Measurements from ENCODE around the gene BLOC1S3. TPM values are rescaled to one million over a fixed set of nuclear protein-coding genes. Genes with fewer than 3 reads are reported as not detected.
A peak's percentile ranks its signal among the peaks of the same experiment; 100 is the strongest.
"Not testable (repeated sequence)": the region's sequence is repeated elsewhere in the genome, so short reads cannot be mapped to it uniquely, and the experiment has no call there.

The BLOC1S3 gene
- total RNA-seq, 3 donors from 2014 or later, result 9.8 to 12.3 (median 11.6) TPM

- no peaks in the 10 kb centered on the region for H3K4me1 ChIP-seq (ENCODE audit: low read depth)
- no peak overlapping the region for H3K4me3 ChIP-seq
- no peaks in the 10 kb centered on the region for H3K9me3 ChIP-seq
- DNase-seq (no peak), ATAC-seq (no peak)
- no peak for TF ChIP-seq CTCF (IDR thresholded peaks at IDR 0.05)
- no peaks in the 10 kb centered on the region for H3K36me3 ChIP-seq (ENCODE audit: low read depth)
- intact Hi-C loops (cut with DNase I, micrococcal nuclease), result no loop called here
Observed at GRCh38 chr19:45218911-45219743, 40.5 kb downstream of the BLOC1S3 start.

GRCh38 chr19:45222724-45223123, 44.1 kb downstream of the BLOC1S3 start:
- intact Hi-C loops (cut with DNase I, micrococcal nuclease), result no loop called here
- TF ChIP-seq CTCF (IDR thresholded peaks at IDR 0.05), result no peak
- Histone ChIP-seq H3K9me3 (no peaks in the 10 kb centered on the region), H3K36me3 (ENCODE audit: low read depth) (no peaks in the 10 kb centered on the region), H3K4me1 (ENCODE audit: low read depth) (no peaks in the 10 kb centered on the region), H3K4me3 (no peak overlapping the region)
- DNase-seq (no peak), ATAC-seq (peak; percentile 67)

- intact Hi-C loops (cut with DNase I, micrococcal nuclease), result no loop called here
- Histone ChIP-seq H3K4me3 (no peak overlapping the region), H3K4me1 (ENCODE audit: low read depth) (no peaks in the 10 kb centered on the region), H3K36me3 (ENCODE audit: low read depth) (no peaks in the 10 kb centered on the region), H3K9me3 (no peaks in the 10 kb centered on the region)
- no peak for TF ChIP-seq CTCF (IDR thresholded peaks at IDR 0.05)
- no peak for DNase-seq
- ATAC-seq, result no peak
Observed at GRCh38 chr19:45223879-45224278, 45.3 kb downstream of the BLOC1S3 start.

GRCh38 chr19:45224645-45225044, 46.1 kb downstream of the BLOC1S3 start:
- DNase-seq, result no peak
- Histone ChIP-seq H3K36me3 (ENCODE audit: low read depth) (no peaks in the 10 kb centered on the region), H3K4me3 (no peak overlapping the region), H3K9me3 (no peaks in the 10 kb centered on the region), H3K4me1 (ENCODE audit: low read depth) (no peaks in the 10 kb centered on the region)
- no peak for ATAC-seq
- intact Hi-C loops (cut with DNase I, micrococcal nuclease), result no loop called here
- no peak for TF ChIP-seq CTCF (IDR thresholded peaks at IDR 0.05)

- H3K36me3 ChIP-seq (ENCODE audit: low read depth); DNase-seq; H3K4me1 ChIP-seq (ENCODE audit: low read depth); ATAC-seq; intact Hi-C loops (cut with DNase I, micrococcal nuclease); H3K4me3 ChIP-seq; H3K9me3 ChIP-seq: not testable (repeated sequence)
Observed at GRCh38 chr19:45229056-45229455, 50.5 kb downstream of the BLOC1S3 start.

Other genes starting within 250 kb of the BLOC1S3 start
- gene APOC4, start 236.5 kb upstream of the BLOC1S3 start, total RNA-seq, result not detected
- gene APOC2, start 232.7 kb upstream of the BLOC1S3 start, total RNA-seq, result 1 to 10 TPM in 1 of 3 donors, under 1 TPM in 2; 0.80 to 1.6 (median 0.98) TPM
- 100 to 1,000 TPM in 2 of 3 donors, 10 to 100 TPM in 1; 98.3 to 125 (median 114) TPM for gene CLPTM1, start 223.4 kb upstream of the BLOC1S3 start, total RNA-seq
- 10 to 100 TPM; 20.9 to 30.3 (median 21.1) TPM for gene RELB, start 177.3 kb upstream of the BLOC1S3 start, total RNA-seq
- 100 to 1,000 TPM in 1 of 3 donors, 10 to 100 TPM in 2; 79.4 to 113 (median 93.2) TPM for gene CLASRP, start 139.7 kb upstream of the BLOC1S3 start, total RNA-seq
- gene ZNF296, start 102.3 kb upstream of the BLOC1S3 start, total RNA-seq, result 1 to 10 TPM; 2.8 to 5.0 (median 4.9) TPM
- 10 to 100 TPM; 14.4 to 22.6 (median 21.8) TPM for gene GEMIN7, start 99.5 kb upstream of the BLOC1S3 start, total RNA-seq
- gene PPP1R37, start 85.6 kb upstream of the BLOC1S3 start, total RNA-seq, result 10 to 100 TPM; 27.2 to 33.6 (median 31.7) TPM
- gene NKPD1, start 17.8 kb upstream of the BLOC1S3 start, total RNA-seq, result not detected
- gene TRAPPC6A, start 547 bp upstream of the BLOC1S3 start, total RNA-seq, result 10 to 100 TPM; 29.0 to 45.1 (median 37.4) TPM
- 1 to 10 TPM in 2 of 3 donors, under 1 TPM in 1; 0.70 to 1.4 (median 1.2) TPM for gene EXOC3L2, start 66.6 kb downstream of the BLOC1S3 start, total RNA-seq
- gene MARK4, start 72.5 kb downstream of the BLOC1S3 start, total RNA-seq, result 10 to 100 TPM; 15.7 to 34.6 (median 17.0) TPM
- gene CKM, start 144.1 kb downstream of the BLOC1S3 start, total RNA-seq, result 1 to 10 TPM; 1.1 to 2.0 (median 1.6) TPM
- gene KLC3, start 162.0 kb downstream of the BLOC1S3 start, total RNA-seq, result not detected
- gene ERCC2, start 191.8 kb downstream of the BLOC1S3 start, total RNA-seq, result 10 to 100 TPM; 11.2 to 22.9 (median 14.7) TPM
- 10 to 100 TPM; 21.1 to 36.7 (median 30.8) TPM for gene PPP1R13L, start 226.3 kb downstream of the BLOC1S3 start, total RNA-seq
- 1 to 10 TPM; 3.2 to 4.1 (median 3.2) TPM for gene POLR1G, start 227.9 kb downstream of the BLOC1S3 start, total RNA-seq
- gene ERCC1, start 245.1 kb downstream of the BLOC1S3 start, total RNA-seq, result 10 to 100 TPM; 37.7 to 51.2 (median 46.6) TPM

All from mucosa of descending colon (tissue), 3 donors.